8988T (cell line): Measurements from ENCODE around the gene PCYT2.

Experiments
- DNase-seq: peaks from one replicate; pipeline ENCODE4 v3.0.0; 2011

The PCYT2 gene

DNA sequence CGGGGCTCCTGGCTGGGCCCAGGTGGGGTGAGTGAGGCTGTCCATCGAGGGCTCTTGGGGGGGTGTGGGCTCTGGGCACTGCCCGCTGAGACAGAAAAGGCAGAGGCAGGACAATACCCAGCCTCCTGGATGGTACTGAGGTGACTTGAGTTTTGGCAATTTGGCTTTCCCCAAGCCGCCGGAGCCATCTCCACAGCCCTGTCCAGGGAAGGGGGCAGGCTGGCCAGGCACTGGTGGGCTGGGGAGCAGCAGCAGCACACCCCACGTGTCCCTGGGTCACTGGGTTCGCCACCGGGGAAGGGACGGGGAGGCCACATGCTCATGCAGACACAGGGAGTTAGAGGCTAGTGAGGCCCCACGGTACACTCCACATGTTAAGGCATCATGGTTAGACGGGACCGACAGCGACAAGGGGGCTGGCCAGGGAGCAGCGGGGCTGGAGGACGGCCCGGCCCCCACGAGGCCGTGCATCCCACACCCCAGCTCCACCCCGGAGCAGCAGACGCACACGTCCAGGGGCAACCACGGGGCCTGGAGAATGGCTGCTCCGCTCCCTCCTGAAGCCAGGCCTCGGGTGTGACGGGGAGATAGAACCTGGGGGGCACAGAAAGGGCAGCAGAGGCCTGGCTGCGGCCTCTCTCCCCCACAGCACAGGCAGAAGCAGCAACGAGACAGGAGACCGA is 43.1 kb downstream of the PCYT2 start:
- DNase-seq: no peak

DNA sequence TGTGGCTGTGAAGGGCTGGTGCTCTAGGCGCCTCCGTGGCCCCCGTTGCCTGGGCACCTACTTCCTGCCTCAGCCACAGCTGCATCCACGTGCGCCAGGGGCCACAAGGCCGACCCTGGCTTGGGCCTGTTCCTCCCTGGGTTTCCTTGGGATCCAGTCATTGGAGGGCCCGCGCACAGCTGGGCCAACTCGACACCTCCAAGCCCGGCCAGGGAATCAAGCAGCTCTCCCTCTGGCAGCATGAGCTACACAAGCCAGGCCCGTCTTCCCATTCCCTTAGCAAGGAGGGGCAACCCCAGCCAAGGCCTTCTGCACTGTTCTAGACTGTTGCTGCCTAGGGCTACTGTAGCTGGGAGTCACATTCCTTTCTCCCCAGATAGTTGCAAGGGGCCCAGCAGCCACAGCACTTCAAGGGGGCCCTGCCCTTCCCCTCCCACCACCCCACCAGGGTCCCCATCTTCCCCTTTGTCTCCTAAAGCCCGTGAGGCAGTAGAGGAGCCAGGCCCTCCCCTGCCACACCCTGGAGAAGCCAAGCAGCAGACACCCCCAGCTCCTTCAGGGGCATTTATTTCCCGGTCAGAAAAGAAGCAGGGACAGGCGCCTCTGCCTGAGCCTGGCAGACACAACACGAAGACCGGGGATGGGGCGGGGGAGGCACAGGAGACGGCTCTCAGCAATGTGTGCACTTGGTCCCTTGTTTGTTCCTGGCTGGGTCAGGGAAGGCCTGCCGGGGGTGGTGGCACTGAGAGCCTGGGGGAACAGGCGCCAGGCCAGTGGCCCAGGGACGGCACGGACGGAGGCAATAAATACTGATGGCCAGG is 43.8 kb downstream of the PCYT2 start:
- DNase-seq: no peak

DNA sequence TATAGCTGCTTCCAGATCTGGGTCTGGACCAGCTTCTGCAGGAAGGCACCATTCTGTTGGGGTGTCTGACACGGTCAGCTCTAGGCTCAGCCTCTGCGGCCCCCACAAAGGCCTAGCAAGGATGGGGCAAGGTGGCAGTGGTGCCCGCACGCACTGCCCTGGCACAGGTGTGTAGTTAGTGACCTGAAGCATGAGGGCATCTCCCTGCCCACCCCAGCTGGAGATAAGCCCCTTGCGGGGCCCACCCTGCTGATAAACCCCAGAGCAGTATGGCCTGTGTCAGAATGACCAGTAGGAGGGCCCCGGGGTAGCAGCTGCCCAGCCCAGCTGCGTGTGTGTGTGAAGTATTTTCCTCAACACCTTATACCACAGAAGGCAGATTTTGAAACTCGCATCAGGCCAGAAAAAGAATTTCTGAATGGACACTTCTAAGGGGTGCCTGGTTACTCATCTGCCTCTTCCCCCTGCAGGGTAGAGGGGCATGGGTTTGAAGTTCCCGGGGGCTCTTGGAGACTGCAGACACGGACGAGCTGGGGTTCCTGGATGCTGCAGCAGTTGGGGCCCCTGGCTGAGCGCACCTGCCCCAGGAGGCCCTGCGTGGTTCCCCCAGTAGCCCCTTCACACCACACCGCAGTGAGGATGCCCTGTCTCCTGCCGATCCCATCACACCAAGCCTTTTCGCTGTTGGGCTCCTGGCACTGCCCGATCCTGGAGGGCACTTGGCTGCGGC is 44.6 kb downstream of the PCYT2 start:
- DNase-seq: no peak

DNA sequence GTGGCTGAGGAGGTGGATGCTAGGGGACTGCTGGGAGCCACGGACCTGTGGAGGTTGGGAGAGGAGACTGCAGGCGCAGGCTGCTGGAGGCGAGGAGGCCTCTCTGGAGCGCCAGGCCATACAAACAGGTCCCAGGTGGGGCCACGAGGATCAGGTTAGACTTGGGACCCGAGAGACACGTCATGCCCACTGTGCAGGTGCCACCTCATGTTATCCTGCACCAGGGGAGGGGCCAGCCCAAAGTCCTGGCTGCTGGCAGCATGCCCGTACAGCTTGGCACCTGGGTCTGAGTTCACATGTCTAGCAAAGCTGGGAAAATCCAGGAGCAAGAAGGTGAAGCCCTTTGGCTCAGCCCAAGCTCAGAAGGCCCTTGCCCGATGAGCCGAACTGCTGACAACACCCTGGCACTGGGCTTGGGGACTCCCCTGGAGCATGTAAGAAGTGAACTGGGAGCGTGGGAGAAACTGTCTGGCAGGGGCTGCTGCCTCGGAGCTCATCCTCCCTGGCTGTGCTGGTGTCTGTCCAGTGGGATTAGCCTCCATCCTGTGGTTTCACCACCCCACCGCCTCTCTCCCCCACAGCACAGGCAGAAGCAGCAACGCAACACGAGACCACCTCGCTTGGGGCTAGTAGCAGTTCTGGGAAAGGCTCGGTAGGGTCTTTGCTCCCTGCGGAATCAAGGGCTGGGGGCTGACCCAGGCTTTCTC is 45.3 kb downstream of the PCYT2 start:
- no peak for DNase-seq

DNA sequence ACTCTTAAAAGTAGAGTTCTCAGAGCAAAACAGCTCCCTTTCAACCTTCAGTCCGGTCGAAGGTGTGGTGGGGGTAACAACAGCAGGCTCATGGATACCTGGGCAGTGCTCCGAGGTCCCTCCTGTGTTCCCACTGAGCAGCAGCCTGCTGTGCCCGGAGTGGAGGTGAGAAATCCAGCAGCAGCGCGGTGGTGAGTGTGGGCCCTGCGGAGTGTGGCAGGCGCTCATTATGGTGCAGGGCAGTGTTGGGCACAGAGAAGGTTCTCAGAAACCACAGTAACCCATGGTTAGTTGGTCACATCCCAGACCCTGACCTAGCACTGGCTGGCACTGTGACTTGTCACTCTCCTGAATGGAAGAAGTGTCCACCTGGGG is 45.9 kb downstream of the PCYT2 start:
- DNase-seq: no peak

DNA sequence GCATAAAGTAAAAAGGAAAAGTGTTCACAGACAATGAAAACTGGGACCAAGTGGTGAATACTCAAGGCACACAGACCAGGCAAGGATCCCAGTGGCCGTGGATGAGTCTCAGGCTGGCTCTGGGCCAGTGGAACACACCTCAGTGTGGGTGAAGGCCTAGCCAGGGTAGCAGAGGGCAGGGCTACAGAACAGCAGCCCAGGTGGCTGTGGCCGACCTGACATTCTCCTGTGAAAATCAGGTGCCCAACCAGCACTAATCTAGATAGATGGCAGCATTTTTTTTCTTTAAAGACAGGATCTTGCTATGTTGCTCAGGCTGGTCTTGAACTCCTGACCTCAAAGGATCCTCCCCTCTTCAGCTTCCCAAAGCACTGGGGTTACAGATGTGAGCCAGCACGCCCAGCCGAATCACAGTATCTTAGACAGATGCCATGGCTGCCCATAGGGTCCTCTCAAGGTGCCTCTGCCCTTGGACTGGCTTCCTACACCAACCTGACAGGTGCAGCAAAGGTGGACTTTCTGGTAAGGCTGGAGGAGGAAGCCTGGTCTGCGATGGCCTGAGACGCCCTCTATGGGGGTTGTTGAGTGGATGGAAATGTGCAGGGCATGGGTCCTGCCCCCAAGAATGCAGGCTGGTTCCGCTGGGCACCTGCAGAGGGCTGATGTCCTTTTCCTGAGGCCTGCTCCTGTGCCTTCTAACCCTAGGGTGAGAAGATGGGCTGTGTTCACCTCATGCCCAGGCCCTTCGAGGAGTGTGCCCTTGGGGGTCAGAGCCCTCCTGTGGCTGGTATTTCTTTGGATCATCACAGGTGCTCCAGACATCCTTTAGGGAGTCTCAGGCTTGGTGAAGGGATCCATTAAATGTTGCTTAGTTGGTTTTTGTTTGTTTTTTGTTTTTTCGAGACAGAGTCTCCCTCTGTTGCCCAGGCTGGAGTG is 47.1 kb downstream of the PCYT2 start:
- DNase-seq: no peak

DNA sequence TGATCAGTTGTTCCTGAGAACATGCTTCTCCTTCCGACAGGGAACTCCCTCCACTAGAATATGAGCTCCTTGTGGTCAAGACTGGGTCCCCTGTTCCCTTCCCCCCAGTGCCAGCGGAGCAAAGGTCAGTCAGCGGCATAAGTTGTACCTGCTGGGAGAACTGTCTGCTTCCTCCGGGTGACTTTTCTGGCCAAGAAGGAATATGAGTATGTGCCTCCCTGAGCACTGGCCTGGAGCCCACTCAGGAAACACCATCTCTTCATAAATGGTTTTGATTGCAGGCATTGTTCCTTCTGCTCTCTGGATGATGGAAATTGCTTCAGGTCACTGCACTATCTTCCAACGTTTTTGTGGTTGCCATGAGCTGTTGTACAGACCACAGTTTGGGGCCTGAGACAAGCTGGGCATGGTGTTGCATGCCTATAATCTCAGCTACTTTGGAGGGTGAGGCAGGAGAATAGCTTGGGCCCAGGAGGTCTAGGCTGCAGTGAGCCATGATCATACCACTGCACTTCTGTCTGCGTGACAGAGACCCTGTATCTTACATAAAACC is 48.0 kb downstream of the PCYT2 start:
- DNase-seq: no peak

DNA sequence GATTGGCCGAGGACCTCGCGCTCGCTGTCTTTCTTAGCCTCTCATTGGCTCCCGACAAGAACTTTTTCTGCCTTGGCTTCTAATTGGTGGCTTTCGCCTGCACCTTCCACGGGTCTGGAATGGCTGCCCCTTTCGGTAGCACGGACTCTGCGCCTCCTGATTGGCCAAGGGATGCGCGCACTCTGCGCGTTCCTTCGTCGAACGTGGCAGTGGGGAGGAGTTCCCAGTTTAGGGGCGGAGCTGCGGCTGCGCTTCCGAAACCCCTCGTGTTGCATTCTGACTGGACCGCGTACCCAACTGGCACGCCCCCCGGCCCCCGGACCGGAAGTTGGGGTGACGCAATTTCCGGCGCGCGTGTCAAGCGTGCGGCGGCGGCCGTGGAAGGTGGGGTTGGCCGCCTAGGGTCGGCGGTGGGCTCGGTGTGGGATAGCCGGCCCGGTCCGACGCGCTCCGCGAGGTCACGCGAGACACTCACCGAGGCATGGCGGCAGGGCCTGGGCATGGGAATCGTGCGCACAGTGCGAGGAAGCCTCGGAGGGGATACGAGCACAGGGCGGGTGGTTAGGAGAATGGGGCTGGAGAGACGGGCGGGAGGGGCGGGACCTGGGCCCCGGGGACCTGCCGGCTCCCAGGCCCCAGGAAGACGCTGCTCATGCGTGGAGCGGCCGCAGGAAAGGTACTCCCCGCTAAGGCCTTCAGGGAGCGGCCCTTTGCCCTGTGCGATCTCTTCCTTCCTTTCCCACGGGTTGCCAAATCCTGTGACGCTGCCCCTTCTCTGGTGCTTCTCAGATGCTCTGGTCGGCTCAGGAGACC is 50.2 kb downstream of the PCYT2 start:
- peak; percentile 95 for DNase-seq

DNA sequence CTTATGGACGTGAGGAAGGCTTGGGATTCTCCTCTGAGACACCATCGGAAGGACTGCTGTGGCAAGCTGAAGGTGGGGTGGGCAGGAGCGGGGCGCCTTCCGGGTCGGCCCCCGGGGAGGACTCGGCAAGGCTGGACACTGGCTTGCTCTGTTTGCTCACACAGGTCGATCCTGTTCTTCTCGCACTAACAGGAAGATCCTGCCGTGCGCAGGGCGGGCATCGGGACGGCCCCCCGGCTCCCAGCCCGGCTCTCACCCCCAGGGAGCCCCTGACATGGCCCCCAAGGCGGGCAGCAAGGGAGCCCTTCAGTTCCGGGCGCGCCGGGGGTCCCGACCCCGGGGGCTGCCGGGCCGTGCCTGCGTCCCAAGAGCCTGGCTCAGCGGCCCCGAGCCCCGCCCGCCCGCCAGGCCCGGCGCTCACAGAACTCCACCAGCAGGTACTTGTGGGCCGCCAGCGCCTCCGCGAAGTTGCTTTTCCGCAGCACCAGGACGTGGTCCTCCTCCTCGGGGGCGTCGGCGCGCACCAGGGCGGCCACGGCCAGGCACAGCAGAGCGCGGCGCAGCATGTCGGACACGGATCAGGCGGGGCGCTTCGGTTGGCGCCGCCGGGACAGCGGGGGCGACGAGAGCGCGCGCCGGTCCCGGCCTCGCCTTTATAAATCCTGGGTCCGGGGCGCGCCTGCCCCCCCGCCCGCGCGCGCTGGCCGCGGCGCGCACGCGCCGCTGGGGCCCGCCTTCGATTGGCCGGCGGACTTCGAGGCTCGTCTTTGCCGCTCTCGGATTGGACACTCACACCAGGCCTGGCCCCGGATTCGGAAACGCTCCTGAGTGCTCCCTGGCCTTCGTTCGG is 51.1 kb downstream of the PCYT2 start, which contains the start of gene P4HB:
Gene P4HB (minus strand): TSS at position 630 of the 850 bp plus-strand sequence. CDS start 64 bp downstream, at position 566.
- no peak for DNase-seq

DNA sequence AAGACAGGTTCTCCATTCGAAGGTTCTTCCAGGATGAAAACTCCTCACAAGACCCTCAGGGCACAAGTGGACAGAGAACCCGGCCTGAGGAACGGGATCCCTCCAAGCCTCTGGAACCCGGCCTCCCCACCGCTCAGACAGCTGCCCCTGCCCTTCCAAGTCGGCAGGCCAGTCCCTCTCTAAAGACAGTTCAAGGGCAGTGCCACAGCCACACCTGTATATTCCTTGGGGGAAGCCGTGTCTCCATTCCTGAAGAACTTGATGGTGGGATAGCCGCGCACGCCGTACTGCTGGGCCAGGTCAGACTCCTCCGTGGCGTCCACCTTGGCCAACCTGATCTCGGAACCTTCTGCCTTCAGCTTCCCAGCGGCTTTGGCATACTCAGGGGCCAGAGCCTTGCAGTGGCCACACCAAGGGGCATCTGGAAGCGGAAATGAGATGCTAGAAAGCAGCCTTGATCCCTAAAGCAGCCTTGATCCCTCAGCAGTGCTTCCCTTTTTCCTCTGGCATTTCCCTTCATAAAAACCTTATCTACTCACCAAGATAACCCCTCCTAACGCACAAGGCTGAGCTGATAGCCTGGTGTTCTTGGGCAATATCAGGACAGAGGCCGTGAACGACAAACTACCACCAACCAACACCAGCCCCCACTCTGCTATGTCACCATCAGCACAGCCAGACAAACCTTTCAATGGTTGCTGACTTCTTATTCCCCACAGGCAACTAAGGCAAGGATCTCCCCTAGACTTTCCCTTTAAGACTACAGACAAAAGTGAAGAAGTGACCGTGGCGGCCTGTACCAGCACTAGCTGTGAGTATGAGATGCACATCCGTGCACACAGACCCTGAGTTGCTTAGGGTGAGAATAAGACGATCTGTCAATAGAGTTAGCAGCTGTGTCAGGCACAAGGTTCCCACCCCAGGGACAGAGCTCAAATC is 52.0 kb downstream of the PCYT2 start:
- no peak for DNase-seq

DNA sequence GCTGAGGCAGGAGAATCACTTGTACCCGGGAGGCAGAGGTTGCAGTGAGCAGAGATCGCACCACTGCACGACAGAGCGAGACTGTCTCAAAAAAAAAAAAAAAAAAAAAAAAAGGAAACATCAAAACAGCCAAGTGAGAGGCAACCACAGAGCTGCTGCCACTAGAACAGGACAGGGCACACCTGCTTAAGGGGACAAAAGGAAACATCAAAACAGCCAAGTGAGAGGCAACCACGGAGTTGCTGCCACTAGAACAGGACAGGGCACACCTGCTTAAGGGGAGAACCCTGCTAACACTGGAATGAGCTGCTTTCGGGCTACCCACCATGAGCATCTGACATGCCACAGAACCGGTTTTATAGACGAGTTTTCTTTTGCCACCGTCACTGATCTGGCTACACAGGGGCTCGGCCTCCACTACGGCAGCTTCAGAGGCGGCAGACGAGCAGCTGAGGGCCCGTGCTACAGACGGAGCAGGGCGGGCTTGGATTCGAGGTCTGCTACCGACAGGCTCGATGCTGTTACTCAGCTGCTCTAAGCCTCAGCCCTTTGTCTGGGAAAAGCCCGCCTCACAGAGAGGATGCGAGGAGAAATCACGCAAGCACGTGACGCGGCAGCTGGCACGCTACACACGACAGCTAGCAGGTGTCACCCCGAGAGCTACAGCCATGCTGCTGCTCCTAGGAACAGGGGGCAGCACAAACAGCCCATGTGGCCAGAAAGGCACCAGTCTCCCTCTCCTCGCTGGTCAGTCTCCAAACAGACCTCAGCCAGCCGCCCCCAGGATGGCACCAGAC is 52.8 kb downstream of the PCYT2 start:
- no peak for DNase-seq

DNA sequence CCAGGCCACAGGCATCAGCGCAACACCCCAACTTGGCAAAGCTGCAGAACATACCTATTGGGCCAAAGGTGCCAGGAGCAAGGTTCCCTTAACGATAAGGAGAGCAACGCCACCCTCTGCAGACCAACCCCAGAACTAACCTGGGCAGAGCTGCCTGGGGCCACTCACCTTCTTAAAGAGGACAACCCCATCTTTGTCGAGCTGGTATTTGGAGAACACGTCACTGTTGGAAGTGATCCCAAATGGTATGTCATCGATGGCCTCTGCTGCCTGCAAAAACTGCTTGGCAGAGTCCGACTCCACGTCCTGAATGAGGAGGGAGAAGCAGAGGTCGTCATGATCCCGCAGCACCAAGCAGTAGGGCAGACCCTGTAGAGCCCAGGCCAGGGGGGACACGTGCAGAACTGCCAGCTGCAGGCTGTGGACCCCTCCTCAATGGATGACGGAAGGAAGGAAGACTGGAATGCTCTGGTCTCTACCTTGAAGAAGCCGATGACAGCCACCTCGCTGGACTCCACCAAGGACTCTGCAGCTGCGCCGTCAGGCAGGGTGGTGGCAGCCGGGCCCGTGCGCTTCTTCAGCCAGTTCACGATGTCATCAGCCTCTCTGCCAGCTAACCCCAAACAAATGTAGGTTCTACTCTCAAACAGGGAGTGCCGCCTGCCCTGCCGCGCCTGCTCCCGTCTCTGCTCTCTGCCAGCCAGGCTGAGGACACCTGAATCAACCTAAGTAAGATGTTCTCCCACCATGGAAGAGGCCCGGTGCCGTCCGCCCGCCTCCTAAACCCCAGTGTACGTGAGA is 56.0 kb downstream of the PCYT2 start:
- DNase-seq: no peak

DNA sequence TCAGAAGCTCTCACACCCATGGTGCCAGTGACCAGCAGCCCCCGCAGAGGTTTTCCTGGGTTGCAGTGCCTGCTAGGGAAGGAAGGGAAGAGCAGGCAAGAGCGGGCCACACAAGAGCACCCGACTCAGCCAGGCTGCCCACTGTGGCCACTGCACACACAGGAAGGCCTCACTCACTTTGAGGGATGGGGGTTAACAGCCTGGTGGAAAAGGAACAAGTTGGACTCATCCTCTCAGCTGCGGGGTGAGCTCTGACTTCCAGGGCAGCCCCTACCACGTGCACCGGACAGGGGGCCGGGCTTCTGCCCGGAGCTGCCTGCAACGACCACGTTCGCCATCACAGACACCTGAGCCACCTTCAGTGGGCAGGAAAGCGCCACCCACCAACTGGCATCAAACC is 59.0 kb downstream of the PCYT2 start:
- DNase-seq: no peak

DNA sequence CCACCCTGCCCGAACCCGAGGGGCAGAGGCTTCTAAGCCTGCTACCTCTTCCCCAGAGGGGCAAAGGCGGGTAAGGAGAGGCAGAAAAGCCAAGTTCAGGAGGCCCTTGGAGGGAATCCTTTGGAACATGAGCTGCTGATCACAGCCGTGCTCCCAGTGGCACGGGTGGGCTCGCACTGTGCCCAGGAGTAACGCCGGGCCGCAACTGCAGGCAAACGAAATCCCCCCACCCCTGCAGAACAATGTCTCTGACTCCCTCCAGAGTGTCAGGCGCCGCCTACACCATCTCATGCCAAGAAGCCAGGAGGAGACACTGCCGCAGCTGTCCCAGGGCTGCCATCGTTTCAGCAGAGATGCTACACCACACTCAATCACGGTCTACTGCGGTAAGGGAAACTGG is 59.8 kb downstream of the PCYT2 start:
- no peak for DNase-seq
